ENCODE measurements around the gene DOCK2. TPM values are rescaled to one million over a fixed set of nuclear protein-coding genes. Genes with fewer than 3 reads are reported as not detected.

DOCK2 gene
- total and polyA plus RNA-seq, 2 of the 8 experiments (the other 6 are each of a cell fraction or from before 2014, with no cell fraction given): 3.9 to 5.7 TPM

GRCh38 chr5:169646856-169647255 lies 9.8 kb downstream of the DOCK2 start (continued):
- TF ChIP-seq CHD7 (IDR thresholded peaks at IDR 0.05; ENCODE audit: insufficient replicate concordance, low read length) (no peak), EP300 (IDR thresholded peaks at IDR 0.05; ENCODE audit: borderline replicate concordance in 1 of 2, low read depth in 2 of 2, low read length in 2 of 2) (no peak), FOSL1 (IDR thresholded peaks at IDR 0.05; ENCODE audit: insufficient read depth, low read depth, low read length) (no peak)
